Measurements from ENCODE around the gene PLA1A.
"Not testable (repeated sequence)": the region's sequence is repeated elsewhere in the genome, so short reads cannot be mapped to it uniquely, and the experiment has no call there.

PLA1A gene

DNA sequence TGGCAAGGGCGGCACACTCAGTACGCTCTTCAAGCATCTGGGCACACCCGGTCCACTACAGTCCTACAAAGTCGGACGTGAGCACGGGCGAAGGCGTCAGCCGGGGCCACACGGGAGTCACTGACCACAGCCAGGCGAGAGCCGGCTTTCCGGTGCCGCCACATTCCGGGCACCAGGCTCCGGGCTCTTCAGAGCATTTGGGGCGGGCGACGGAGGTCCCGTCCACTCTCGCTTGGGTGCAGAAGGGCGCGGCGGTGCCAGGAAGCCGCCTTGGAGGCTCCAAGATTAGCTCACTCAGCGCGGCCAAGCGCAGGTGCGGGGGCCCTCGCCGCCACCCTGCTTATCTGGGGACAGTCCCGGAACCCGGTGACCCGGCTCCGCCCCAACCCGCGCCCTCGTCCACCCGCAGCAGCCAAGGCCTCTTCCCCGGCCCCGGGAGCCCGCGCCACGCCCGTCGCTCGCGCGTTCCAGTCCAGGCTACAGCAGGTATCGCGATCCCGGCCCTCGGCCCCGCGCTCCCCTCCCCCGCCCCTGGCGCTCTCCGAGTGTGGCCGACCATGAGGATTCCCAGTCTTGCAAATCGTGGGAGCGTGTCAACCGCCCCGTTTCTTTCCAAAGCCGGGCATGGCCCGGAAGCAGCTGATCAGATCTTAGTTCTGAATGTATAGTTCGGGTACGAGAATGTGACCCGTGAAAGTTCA, 18.2 kb upstream of the PLA1A start, which contains the start of gene ADPRH:
TSS of gene ADPRH (plus strand) at position 127 of the 701 bp plus-strand sequence. CDS start 2,678 bp downstream, outside the sequence.
- ATAC-seq: peak; percentile 78

DNA sequence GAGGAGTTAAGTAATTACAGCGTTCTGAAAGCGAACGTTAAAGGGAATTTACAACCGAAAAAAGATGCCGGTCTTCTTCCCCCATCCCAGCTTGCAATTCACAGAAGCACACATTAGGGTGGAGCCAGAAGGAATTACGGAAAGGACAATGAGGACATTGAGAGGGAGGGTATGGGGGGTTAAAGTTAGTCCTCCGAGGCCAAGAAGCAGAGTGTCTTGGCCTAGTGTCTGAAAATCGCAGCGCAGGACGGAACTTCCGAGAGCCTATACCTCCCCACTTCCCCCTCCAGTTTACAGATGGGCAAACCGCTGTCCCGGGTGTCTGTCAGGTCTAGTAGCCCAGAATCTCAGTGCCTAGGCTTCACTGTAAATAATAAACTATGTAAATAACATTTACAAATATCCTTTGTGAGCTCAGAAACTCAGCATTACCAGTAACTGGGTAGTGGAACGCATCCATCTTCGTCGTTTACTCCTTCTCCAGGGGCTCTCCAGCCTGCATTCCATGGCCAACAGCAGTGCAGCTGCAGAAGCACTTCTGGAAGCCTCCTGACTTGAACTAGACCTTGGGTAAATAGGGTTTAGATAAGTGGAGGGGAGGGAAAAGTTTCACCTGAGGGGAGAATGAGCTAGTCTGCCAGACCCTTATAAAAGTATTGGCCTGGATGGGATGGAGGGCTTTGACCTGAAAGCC, 17.5 kb upstream of the PLA1A start:
- peak; percentile 35 for ATAC-seq
- no peak for DNase-seq

More for the DNA sequence above, 18.2 kb upstream of the PLA1A start, which contains the start of gene ADPRH:
- peak; percentile 76 for DNase-seq

DNA sequence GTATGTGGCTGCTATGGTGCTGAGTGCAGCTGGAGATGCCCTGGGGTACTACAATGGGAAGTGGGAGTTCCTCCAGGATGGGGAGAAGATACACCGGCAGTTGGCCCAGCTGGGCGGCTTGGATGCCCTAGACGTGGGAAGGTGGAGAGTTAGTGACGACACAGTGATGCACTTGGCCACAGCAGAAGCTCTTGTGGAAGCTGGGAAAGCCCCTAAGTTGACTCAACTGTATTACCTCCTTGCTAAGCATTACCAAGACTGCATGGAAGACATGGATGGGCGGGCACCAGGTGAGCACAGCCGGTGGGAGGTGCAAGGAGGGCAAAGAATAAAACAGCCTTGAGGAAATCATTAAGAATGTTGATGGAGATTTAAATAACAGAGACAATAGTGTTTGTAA, 15.5 kb upstream of the PLA1A start:
- peak; percentile 38 for DNase-seq
- peak; percentile 83 for ATAC-seq

- no peak for ATAC-seq
Observed at GRCh38 chr3:119585208-119585607, 12.5 kb upstream of the PLA1A start.

GRCh38 chr3:119585856-119586570, 11.7 kb upstream of the PLA1A start:
- ATAC-seq: no peak

More at GRCh38 chr3:119585208-119585607, 12.5 kb upstream of the PLA1A start:
- DNase-seq: no peak

DNA sequence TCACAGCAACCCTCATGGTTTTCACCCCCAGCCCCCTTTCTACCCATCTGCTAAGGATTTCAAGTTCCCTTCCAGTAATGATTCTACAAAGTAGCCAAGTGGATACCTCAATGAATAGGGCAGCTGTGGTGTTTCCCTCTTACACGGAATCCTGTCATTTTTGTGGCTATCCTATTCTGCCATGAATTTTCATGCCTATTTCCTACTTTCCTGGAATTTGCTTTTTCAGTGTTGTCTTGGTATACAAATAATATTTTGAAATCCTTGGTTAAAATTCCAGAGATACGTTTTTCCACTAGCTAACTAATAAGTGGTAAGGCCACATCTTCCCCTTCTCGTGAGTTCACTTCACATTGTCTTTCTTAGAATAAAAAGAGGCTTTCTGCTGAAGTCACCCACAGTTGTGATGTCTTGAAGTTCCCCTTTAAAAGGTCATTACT, 10.9 kb upstream of the PLA1A start:
- DNase-seq (no peak), ATAC-seq (no peak)

More at GRCh38 chr3:119585856-119586570, 11.7 kb upstream of the PLA1A start:
- DNase-seq: no peak

- ATAC-seq (peak; percentile 33), DNase-seq (peak; percentile 63)
Observed at GRCh38 chr3:119588112-119588511, 9.6 kb upstream of the PLA1A start.

DNA sequence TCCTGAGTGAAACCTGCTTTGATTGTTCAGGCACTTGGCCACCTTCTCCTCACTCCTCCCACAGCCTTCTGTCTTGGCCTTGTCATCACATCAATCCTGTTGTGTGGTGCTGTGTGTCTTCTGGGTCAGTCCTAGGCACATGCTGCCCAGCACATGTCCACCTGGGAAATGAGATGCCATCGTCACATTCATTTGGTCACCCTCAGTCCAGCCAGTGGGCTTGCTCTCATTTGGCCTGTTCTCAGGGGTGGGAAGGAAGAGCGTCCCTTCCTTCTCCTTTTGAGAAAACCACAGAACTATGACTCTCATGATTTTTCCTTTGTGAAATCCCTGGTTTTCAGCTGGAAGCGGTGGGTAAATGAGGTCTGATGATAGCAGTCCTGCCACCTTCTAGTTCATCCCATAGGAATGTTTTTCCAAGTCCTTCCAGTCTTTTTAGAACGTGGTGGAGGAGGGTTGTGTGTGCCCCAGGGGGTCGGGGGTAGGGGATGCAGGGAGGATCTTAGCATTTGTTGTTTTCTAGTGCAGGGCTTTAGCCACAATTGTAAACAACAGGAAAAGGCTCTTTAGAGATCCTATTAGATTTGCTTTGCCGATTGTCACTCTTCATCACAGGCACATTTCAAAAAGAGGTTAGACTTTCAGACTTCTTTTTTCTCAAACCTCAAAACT, 8.4 kb upstream of the PLA1A start:
- DNase-seq: no peak
- ATAC-seq: no peak

DNA sequence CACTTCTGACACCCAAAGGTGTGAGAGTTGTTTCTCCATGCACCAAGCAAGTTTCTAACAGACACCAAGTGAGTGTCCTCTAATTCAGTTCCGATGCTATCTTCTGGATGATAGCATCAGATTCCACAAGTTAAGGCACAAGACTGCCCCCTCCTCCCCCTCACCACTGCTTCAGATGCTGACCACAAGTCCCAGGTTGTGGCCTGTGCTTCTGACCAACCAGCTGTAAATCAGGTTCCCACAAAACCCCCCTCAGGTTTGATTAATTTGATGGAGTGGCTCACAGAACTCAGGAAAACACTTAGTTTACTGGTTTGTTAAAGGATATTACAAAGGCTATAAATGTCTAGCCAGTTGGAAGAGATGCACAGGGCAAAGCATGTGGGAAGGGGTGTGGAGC, 7.0 kb upstream of the PLA1A start:
- DNase-seq: no peak
- no peak for ATAC-seq

GRCh38 chr3:119592861-119593260, 4.8 kb upstream of the PLA1A start:
- ATAC-seq (no peak), DNase-seq (no peak)

DNA sequence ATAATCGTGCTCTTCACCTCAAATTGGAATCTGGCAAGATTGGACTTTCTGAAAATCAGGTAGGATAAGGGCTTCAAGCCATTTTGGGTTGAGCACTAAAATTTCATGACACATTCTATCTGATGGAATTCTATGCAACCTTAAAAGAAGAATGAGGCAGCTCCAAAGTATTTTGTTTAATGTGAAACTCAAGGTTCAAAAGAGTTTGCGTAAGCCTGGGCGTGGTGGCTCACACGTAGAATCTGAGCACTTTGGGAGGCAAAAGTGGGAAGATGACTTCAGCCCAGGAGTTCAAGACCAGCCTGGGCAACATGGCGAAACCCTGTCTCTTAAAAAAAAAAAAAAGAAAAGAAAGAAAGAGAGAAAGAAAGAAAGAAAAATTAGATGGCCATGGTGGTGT, 3.6 kb upstream of the PLA1A start:
- no peak for DNase-seq
- no peak for ATAC-seq

- ATAC-seq, DNase-seq: not testable (repeated sequence)
Observed at GRCh38 chr3:119594929-119595328, 2.8 kb upstream of the PLA1A start.

DNA sequence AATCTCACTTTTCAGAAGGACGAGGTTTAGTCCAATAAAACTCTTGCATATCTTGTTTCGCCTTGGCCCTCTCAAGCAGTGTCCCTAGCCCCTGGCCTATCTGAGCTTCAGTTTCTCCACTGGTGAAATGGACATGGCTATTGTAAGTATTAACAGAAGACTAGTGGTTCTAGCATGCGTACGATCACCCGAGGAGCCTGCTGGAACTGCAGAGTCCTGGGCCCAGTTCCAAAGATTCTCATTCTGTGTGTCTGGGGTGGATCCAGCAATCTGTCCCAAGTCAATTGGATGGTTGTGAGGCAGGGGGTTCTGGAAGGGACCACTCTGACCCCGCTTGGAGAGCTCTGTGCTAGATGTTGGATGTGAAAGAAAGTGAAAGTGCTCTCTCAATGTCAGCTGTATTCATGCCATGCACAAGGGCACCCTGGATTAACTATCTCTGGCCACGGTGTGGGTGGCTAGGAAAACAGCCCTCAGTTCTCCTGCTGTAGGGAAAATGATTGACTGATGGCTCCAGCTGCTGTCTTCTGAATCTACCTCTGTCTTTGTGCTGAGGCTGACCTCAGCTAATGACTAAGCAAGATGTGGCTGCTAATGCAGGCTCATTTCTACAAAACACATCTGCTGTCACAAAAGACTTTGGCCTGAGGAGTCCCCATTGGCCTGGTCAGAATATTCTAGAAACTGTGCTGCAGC, 1.9 kb upstream of the PLA1A start:
- ATAC-seq: no peak
- no peak for DNase-seq

GRCh38 chr3:119596398-119596797, 1.3 kb upstream of the PLA1A start:
- no peak for ATAC-seq

GRCh38 chr3:119598410-119599098, 869 bp downstream of the PLA1A start:
- ATAC-seq (peak; percentile 48), DNase-seq (no peak)

More at GRCh38 chr3:119596398-119596797, 1.3 kb upstream of the PLA1A start:
- no peak for DNase-seq

DNA sequence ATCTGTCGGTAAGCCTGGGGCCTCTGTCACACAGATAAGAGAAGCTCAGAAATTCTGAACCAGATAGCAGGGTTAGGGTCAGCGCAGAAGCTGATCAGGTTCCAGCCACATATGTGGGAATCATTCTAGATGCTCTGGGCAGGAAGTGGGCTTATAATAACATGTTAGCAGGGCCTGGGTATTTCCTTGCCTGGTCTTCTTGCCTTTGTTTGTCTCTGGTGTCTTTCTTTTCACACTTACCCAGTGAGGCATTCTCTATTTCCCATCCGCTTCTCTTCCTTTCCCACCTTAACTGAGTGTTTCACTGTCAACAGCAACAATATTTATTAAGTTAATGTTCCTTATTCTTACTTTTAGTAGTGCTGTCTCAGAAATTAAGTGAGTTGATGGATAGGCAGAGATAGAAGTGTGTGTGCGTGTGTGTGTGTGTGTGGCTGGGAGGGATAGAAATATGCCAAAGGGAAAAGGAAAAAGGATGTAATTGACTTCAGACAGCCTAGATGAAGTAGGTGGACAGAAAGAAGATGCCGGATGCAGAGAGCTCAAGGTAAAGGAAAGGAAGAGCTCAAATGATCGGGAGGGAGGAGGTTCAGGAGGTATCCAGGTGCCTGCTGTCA, 2.0 kb downstream of the PLA1A start:
- no peak for DNase-seq
- ATAC-seq: no peak

DNA sequence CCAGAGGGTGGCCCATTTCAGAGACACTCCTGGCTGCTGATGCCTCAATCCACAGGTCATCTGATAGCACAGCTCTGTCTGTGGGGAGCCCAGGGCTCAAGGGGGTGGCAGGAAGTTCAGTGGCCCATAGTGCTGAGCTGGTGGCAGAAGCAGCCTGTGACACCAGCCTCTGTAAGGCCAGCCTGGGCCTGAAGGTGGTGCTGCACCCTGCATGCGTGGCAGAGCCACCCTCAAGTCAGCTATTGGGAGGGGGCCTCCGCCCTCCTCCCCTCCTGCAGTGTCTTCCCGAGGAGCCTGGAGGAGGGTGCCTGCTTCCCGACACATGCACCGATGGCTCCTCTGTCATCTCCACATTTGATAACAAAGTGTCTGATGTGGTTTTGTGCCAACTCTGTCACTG, 3.0 kb downstream of the PLA1A start:
- peak; percentile 35 for DNase-seq
- ATAC-seq: peak; percentile 56

DNA sequence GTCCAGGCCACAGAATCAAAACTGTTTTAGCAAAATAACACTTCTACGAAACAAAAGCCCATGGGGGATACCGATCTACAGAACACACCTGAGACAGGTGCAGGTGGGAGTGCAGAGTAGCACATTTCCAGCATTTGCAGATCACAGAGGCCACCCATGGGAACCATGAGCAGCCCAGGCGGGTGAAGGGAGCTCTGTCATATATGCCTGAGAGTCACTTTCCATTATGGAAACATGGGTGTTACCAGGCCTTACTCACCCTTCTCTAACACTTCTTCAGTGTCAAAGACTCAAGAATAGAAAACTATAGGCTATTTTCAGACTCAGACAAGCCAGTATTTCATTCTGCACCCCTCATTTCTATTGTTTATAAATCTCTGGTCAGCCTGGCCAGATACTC, 3.5 kb downstream of the PLA1A start:
- ATAC-seq (peak; percentile 72), DNase-seq (no peak)

DNA sequence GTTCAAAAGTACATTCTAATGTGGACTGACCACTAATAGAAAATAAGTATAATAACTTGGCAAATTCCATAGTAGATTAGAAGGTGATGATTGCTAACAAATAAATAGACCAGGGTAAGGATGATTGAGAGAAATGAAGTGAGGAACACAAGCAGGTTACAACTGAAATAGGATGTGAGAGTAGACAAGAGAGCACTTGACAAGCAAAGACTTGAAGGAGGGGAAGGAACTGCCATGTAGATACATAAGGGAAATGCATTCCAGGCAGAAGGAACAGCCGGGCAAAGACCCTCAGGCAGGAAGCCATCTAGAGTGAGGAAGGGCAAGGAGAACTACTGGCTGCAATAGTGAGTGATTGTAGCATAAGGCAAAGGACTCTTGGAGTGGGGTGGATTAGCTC, 5.0 kb downstream of the PLA1A start:
- ATAC-seq: no peak
- no peak for DNase-seq

DNA sequence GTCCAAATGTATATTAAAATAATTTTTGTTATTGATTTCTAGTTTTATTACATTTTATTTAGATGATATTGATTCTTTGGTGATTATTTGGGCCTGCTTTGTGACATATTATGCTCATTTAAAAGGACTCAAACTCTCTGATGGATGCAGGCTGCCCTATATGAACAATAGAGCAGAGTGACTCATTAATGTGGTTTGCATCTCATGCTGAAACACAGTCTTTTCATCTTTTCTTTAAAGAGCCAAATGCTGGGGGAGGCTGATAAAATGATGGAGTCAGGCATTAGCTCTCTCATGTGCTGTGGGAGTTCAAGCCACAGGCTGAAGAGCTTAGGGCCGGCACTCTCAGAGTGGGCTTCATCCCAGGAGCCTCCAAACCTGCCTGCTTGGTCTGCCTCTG, 7.2 kb downstream of the PLA1A start:
- ATAC-seq (peak; percentile 79), DNase-seq (no peak)

Measured in stimulated activated naive CD8-positive, alpha-beta T cell treated with anti-CD3 and anti-CD28 coated beads, Interleukin-15, Interleukin-2, amounts not matched to agents 100 U/mL and 50 U/mL, for 24 hours (primary cell).